Prostate gland (tissue), 1 donor: ENCODE data around the gene ERMAP.
"Not testable (repeated sequence)": the region's sequence is repeated elsewhere in the genome, so short reads cannot be mapped to it uniquely, and the experiment has no call there.

Experiments used
- POLR2A ChIP-seq: fragments of 450-650 bp; IDR thresholded peaks from one replicate; pipeline ENCODE4 v1.6.1; 2016; ENCODE audit warnings: antibody characterized with exemption, mild to moderate bottlenecking
- POLR2AphosphoS5 ChIP-seq: sonication (generic); formaldehyde crosslinking; IDR thresholded peaks from one replicate; pipeline ENCODE4 v1.6.1; 2017; ENCODE audit warnings: antibody characterized with exemption

DNA sequence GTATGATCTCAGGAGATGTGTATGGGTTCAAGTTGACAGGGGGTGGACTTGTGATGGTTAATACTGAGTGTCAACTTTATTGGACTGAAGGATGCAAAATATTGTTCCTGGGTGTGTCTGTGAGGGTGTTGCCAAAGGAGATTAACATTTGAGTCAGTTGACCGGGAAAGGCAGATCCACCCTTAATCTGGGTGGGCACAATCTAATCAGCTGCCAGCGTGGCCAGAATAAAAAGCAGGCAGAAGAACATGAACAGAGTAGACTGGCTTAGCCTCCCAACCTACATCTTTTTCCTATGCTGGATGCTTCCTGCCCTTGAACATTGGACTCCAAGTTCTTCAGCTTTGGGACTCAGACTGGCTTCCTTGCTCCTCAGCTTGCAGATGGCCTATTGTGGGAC is 52.8 kb downstream of the ERMAP start:
- not testable (repeated sequence) for TF ChIP-seq POLR2A, POLR2AphosphoS5
